ENCODE data around the gene BAZ2B.

- no peak for TF ChIP-seq POLR2A (IDR thresholded peaks at IDR 0.05)
- TF ChIP-seq CTCF (IDR thresholded peaks at IDR 0.05): no peak
Measured at GRCh38 chr2:159450180-159450579, 166.2 kb downstream of the BAZ2B start.

Measured in testis (tissue), 2 donors.